Measurements from ENCODE around the gene PRKCZ.
A peak's percentile ranks its signal among the peaks of the same experiment; 100 is the strongest.

Gene PRKCZ

DNA sequence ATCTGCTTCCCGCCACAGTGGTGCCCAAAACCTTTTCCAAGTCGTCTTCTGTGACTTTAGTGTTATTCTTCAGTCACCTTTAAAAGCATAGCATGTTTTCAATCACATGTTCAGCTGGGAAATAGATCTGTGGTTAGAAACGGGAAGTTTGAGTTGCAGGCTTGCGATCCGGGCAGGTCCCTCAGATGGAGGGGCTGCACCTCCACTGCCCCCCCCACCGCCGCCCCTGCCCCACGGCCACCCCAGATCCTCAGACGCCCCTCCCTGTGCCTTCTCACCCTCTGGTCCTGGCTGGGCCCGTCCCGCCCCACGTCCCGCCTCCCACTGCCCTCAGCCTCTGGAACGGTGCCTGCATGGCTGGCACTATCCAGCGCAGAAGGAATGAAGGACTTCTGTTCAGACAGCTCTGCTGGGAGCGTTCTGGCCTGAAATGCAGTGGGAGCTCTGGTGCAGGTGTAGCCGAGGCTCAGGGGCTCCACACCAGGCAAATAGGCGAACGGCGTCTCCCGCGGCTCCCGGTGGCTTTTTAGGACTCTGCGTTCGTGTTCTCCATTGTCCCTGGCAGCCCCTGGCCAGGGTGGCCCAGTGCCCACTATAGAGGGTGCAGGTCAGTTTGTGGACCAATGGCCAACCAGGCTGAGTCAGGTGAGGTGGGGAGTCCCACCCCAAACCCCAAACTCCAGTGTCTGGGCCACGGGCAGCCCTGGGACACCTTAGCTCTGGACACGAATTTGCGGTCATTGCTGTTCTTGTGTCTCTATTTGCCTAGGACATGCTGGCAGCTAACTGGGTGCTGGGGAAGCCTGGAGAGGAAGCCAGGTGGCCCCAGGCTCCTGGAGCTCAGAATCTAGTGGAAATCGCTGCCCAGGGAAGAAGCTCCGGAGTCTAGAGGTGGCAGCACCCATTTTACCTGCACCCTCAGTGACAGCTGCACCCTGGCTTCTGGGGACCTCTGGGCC, 77.3 kb downstream of the PRKCZ start:
- FAIRE-seq: no peak
- no peak for DNase-seq (ENCODE audit: insufficient read length, low spot score)
- no peak for TF ChIP-seq TAF1 (IDR thresholded peaks at IDR 0.05; ENCODE audit: low read depth, low read length)

DNA sequence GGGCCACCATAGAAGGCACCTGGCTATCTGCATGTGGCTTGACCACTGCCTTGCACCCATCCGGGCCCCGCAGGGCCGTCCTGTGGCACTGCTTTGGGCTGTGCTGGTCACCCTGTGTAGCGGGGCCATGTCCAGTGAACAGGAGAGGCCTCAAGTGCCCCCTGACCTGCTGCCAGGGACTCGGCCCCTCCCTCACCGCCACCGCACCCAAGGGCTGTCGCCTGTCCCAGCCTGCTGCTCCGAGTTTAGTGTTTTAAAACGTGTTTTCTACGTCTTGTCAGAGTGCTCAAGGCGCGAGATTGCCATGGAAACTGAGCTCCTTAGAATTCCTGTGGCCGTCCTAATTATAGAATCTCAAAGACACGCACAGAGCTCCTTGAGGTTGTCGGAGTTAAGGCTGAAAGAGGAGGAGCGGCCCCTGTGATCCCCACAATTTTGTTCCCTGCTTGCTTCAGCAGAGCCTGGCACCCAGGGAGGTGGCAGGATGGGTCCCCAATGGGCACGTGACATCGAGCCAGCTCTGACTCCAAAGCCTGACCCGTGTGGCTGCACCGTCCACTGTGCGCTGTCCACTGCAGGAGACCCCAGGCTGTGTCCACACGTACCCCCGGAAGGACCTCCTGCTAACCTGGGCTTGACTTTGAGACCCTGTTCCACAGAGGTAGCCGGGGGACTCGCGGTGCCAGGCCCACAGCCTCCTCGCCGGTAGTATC, 78.1 kb downstream of the PRKCZ start:
- TF ChIP-seq SPI1 (IDR thresholded peaks at IDR 0.05; ENCODE audit: low read depth, low read length) (no peak), TAF1 (IDR thresholded peaks at IDR 0.05; ENCODE audit: low read depth, low read length) (no peak), POU2F2 (IDR thresholded peaks at IDR 0.05; ENCODE audit: low read depth, low read length) (no peak), POLR2A (IDR thresholded peaks at IDR 0.05; ENCODE audit: low read depth, low read length) (no peak), POLR2AphosphoS5 (IDR thresholded peaks at IDR 0.05; ENCODE audit: low read depth, low read length) (no peak), PAX5 (IDR thresholded peaks at IDR 0.05; ENCODE audit: insufficient read depth, low read length, severe bottlenecking) (no peak)
- DNase-seq (ENCODE audit: insufficient read length, low spot score) (no peak), FAIRE-seq (no peak)

DNA sequence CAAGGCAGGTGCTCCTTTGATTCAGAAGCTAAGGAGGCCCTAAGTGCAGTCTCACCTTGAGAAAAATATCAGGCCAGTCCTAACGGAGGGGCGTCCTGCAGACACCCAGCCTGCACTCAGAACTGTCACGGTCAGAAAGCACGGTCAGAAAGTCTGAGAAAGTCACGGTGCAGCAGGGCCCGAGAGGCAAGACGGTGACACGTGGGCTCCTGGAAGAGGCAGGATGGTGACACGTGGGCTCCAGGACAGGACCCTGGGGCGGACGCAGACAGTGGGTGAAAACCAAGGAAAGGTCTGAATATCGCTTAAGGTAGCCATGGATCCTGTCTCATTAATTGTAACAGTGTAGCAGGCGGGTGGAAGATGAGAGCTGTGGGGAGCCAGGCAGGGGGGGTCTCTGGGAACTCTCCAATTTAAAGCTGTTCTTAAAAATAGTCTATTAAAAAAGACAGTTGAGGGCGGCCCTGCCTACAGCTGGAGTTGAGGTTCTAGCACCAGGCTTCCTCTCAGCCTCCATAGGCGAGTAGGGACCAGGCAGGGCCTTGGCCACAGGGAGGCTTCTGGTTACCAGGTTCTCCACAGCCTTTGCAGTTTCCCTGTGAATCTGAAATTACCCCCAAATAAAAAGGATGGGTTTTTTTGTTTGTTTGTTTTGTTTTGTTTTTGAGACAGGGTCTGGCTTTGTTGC, 79.2 kb downstream of the PRKCZ start:
- FAIRE-seq: no peak
- TF ChIP-seq PAX5 (IDR thresholded peaks at IDR 0.05; ENCODE audit: insufficient read depth, low read length, severe bottlenecking) (no peak), SPI1 (IDR thresholded peaks at IDR 0.05; ENCODE audit: low read depth, low read length) (no peak), TAF1 (IDR thresholded peaks at IDR 0.05; ENCODE audit: low read depth, low read length) (no peak), POU2F2 (IDR thresholded peaks at IDR 0.05; ENCODE audit: low read depth, low read length) (no peak), POLR2AphosphoS5 (IDR thresholded peaks at IDR 0.05; ENCODE audit: low read depth, low read length) (no peak), POLR2A (IDR thresholded peaks at IDR 0.05; ENCODE audit: low read depth, low read length) (no peak)

DNA sequence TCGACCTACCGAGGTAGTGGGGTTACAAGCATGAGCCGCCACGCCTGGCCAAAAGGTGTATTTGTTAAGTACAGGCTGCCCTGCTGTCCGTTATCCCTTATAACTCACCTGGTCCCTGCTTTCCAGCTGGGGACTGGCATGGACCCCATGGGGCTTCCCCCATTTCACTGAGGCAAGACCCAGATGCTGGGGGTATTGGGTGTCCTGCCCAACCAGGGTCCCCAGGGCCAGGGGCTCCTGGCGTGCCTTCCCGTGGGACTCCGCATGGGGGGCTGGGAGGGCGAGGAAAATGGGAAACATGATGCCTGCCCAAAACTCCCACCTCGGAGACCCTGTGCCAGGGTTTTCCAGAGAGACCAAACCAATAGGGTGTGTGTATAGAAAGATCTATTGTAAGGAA, 79.9 kb downstream of the PRKCZ start:
- DNase-seq (ENCODE audit: insufficient read length, low spot score) (no peak), FAIRE-seq (no peak)
- TF ChIP-seq PAX5 (IDR thresholded peaks at IDR 0.05; ENCODE audit: insufficient read depth, low read length, severe bottlenecking) (no peak), POU2F2 (IDR thresholded peaks at IDR 0.05; ENCODE audit: low read depth, low read length) (no peak), SPI1 (IDR thresholded peaks at IDR 0.05; ENCODE audit: low read depth, low read length) (no peak), POLR2AphosphoS5 (IDR thresholded peaks at IDR 0.05; ENCODE audit: low read depth, low read length) (no peak)

More for the DNA sequence above, 79.2 kb downstream of the PRKCZ start:
- no peak for DNase-seq (ENCODE audit: insufficient read length, low spot score)

DNA sequence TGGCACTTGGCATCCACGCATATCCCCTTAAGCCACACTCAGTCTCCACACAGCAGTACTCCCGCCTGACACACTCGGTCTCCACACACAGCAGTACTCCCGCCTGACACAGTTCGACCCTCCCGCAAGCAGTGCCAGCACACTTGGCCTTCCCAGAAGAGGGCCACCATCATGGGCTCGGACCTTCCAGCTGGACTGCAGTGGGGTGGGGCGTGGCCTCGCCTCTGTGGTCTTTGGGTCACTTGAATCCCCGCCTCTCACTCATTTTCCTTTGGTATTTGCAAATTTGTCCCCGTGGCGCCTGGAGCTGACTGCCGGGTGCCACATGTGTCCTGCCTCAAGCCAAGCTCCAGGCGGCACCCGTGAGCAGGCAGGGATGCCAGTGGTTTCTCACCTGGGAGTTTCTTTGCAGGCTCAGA, 80.7 kb downstream of the PRKCZ start:
- DNase-seq (ENCODE audit: insufficient read length, low spot score): no peak
- no peak for TF ChIP-seq POU2F2 (IDR thresholded peaks at IDR 0.05; ENCODE audit: low read depth, low read length)
- no peak for TF ChIP-seq POLR2AphosphoS5 (IDR thresholded peaks at IDR 0.05; ENCODE audit: low read depth, low read length)
- TF ChIP-seq TAF1 (IDR thresholded peaks at IDR 0.05; ENCODE audit: low read depth, low read length): no peak
- no peak for TF ChIP-seq SPI1 (IDR thresholded peaks at IDR 0.05; ENCODE audit: low read depth, low read length)
- TF ChIP-seq POLR2A (IDR thresholded peaks at IDR 0.05; ENCODE audit: low read depth, low read length): no peak
- no peak for TF ChIP-seq PAX5 (IDR thresholded peaks at IDR 0.05; ENCODE audit: insufficient read depth, low read length, severe bottlenecking)
- no peak for FAIRE-seq

DNA sequence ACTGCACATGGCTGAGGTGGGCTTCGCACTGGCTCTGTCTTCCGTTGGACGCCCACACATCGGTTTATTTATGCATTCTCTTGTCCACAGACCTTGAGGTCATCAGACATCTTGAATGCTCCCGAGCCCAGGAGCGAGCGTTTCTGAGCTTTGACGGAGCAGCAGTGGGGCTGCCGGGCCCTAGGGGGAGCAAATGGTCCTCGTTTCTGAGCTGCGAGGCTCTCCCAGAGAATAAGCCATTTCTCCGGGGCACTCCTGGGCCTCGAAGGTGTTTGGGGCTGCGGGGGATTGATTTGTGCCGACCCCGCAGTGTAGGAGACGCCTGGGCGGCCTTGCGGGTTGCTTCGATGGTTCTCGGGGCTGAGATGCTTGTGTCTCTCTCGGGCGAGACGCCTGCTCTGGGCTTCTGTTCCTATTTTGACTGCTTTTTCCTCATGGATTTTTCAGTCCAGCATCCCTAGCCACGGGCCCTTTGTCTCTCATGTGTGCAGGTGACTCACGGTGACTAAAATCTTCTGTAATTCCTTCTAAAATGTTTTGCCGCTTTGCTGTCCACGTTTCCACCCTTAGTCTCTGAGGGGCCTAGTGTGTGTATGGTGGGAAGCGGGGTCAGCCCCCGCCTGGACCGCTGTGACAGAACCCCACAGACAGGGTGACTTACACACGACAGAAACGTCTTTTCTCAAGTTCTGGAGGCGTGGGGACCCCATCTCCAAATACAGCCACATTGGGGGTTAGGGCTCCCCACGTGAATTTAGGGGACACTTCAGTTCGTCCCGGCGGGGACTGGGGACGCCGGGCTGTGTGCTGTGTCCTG, 82.2 kb downstream of the PRKCZ start:
- TF ChIP-seq POU2F2 (IDR thresholded peaks at IDR 0.05; ENCODE audit: low read depth, low read length) (no peak), TAF1 (IDR thresholded peaks at IDR 0.05; ENCODE audit: low read depth, low read length) (no peak), SPI1 (IDR thresholded peaks at IDR 0.05; ENCODE audit: low read depth, low read length) (no peak), PAX5 (IDR thresholded peaks at IDR 0.05; ENCODE audit: insufficient read depth, low read length, severe bottlenecking) (no peak), POLR2AphosphoS5 (IDR thresholded peaks at IDR 0.05; ENCODE audit: low read depth, low read length) (no peak), POLR2A (IDR thresholded peaks at IDR 0.05; ENCODE audit: low read depth, low read length) (no peak)
- no peak for FAIRE-seq
- no peak for DNase-seq (ENCODE audit: insufficient read length, low spot score)

DNA sequence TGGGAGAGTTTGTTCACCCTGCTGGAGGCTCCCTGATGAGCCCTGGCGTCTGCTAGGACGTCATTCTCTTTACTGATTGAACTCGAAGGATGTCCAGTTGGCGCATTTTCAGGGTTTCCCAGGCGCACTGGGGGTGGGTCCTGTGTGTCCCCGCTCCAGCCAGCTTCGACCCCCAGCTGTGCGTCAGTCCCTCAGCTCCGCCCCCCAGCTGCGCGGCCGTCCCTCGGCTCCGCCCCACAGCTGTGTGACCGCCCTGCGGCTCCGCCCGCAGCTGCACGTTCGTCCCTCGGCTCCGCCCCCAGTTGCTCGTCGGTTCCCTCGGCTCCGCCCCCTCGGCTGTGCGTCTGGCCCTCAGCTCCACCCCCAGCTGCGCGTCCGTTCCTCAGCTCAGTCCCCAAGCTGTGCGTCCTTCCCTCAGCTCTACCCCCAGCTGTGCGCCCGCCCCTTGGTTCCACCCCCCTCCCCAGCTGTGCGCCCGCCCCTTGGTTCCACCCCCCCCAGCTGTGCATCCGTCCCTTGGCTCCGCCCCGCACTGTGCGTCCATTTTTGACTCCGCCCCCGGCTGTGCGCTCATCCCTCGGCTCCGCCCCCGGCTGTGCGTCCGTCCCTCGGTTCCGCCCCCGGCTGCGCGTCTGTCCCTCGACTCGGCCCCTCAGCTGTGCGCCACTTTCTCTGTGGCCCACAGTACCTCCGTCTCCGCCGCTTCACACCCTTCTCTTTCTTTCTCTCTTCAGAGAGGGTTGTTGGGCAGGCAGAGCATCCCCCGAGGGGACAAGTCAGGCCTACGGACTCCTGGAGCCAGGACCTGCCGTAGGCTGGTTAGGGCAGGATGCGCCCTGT, 83.0 kb downstream of the PRKCZ start:
- FAIRE-seq (peak; percentile 97), DNase-seq (ENCODE audit: insufficient read length, low spot score) (peak; percentile 97)
- TF ChIP-seq POU2F2 (IDR thresholded peaks at IDR 0.05; ENCODE audit: low read depth, low read length): no peak
- TF ChIP-seq POLR2A (IDR thresholded peaks at IDR 0.05; ENCODE audit: low read depth, low read length): no peak
- no peak for TF ChIP-seq POLR2AphosphoS5 (IDR thresholded peaks at IDR 0.05; ENCODE audit: low read depth, low read length)
- no peak for TF ChIP-seq SPI1 (IDR thresholded peaks at IDR 0.05; ENCODE audit: low read depth, low read length)
- no peak for TF ChIP-seq TAF1 (IDR thresholded peaks at IDR 0.05; ENCODE audit: low read depth, low read length)
- TF ChIP-seq PAX5 (IDR thresholded peaks at IDR 0.05; ENCODE audit: insufficient read depth, low read length, severe bottlenecking): no peak

DNA sequence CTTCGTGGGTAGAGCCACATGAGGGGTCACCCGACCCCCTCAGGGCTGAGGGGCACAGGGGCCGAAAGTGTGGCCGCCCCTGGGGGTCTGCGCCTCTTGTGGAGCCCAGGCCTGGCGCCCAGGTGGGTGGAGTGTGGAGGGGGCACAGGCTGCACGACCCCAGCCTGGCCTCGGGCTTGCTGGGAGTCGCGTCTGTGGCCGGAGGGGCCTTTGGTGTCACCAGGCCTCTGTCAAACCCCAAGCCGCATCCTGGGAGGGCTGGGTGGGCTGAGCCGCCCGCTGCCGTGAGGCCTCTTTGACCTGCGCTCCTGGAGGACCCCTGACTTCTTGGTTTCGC, 83.6 kb downstream of the PRKCZ start:
- TF ChIP-seq POU2F2 (IDR thresholded peaks at IDR 0.05; ENCODE audit: low read depth, low read length) (no peak), TAF1 (IDR thresholded peaks at IDR 0.05; ENCODE audit: low read depth, low read length) (no peak), POLR2AphosphoS5 (IDR thresholded peaks at IDR 0.05; ENCODE audit: low read depth, low read length) (no peak), PAX5 (IDR thresholded peaks at IDR 0.05; ENCODE audit: insufficient read depth, low read length, severe bottlenecking) (no peak), SPI1 (IDR thresholded peaks at IDR 0.05; ENCODE audit: low read depth, low read length) (no peak), POLR2A (IDR thresholded peaks at IDR 0.05; ENCODE audit: low read depth, low read length) (no peak)
- FAIRE-seq (no peak), DNase-seq (ENCODE audit: insufficient read length, low spot score) (no peak)
